ENCODE results near the gene FSTL5. TPM values are rescaled to one million over a fixed set of nuclear protein-coding genes. Genes with fewer than 3 reads are reported as not detected.

Gene FSTL5
- total RNA-seq, 1 donor from 2014 or later = not detected

DNA sequence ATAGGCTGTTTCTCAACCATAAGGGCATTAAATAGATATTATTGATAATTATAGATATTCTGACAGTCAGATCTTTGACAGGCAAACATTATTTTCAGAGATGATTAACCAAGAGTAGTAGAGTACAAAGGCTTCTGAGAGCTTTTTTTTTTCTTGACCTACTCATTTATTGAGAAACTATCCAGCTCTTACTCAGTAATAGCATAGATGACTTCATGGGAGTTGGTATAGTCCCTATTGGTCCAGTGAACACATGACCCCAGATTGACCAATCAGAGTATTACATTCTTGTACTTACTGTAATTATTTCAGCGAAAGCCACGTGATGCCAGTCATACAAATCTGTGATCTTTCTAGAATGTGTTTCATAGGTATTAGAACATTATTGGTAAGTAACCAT, 508.7 kb downstream of the FSTL5 start:
- DNase-seq (ENCODE audit: low read depth) = peak; percentile 1
- Histone ChIP-seq H3K36me3 (ENCODE audit: control insufficient read depth, insufficient read depth, low read length) (no peaks in the 10 kb centered on the region), H3K27me3 (ENCODE audit: control insufficient read depth, insufficient read depth, low read length) (no peaks in the 10 kb centered on the region), H3K4me3 (ENCODE audit: low read depth, low read length) (no peak overlapping the region)
- TF ChIP-seq, protein P1, sequence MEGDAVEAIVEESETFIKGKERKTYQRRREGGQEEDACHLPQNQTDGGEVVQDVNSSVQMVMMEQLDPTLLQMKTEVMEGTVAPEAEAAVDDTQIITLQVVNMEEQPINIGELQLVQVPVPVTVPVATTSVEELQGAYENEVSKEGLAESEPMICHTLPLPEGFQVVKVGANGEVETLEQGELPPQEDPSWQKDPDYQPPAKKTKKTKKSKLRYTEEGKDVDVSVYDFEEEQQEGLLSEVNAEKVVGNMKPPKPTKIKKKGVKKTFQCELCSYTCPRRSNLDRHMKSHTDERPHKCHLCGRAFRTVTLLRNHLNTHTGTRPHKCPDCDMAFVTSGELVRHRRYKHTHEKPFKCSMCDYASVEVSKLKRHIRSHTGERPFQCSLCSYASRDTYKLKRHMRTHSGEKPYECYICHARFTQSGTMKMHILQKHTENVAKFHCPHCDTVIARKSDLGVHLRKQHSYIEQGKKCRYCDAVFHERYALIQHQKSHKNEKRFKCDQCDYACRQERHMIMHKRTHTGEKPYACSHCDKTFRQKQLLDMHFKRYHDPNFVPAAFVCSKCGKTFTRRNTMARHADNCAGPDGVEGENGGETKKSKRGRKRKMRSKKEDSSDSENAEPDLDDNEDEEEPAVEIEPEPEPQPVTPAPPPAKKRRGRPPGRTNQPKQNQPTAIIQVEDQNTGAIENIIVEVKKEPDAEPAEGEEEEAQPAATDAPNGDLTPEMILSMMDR (IDR thresholded peaks at IDR 0.05; ENCODE audit: insufficient read depth, low read length, severe bottlenecking) = no peak
- FAIRE-seq = no peak

DNA sequence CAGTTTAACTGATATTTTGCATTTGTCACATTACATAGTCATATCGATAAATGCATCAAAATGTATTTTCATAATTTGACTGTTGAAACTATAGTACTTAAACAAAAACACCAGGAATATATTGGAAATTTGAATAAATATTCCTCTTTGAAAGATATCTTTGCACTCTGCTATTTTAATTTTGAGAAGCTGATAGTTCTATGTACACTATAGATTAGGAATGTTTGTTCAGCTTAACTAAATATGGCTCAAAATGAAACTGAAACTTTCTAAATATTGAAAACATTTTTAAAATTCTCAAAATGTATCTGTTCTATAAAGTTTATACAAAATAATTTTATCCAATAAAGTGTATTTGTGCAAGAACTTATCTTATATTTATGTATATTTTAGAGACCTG, 510.1 kb downstream of the FSTL5 start:
- H3K27me3 ChIP-seq (ENCODE audit: control insufficient read depth, insufficient read depth, low read length) = no peaks in the 10 kb centered on the region
- FAIRE-seq (no peak), DNase-seq (ENCODE audit: low read depth) (no peak)
- TF ChIP-seq, protein P1 (IDR thresholded peaks at IDR 0.05; ENCODE audit: insufficient read depth, low read length, severe bottlenecking) = no peak
- H3K4me3 ChIP-seq (ENCODE audit: low read depth, low read length) = no peak overlapping the region
- no peaks in the 10 kb centered on the region for H3K36me3 ChIP-seq (ENCODE audit: control insufficient read depth, insufficient read depth, low read length)

DNA sequence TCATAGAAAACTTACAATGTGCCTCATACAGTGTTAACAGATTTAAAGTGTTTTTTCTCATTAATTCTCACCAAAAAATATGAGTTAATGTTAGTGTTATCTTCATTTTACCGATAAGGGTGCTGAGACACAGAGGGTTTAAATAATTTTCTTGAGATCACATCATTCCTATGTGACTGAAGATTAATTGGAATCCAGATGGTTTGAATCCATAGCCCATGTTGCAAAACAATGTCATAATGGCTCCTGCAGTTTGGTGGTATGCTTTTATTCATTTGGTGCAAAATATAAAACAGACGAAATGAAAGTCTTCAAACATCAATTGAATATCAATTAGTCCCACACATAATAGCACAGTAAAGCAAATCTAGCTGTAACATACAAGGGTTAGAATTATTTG, 512.2 kb downstream of the FSTL5 start:
- H3K4me3 ChIP-seq (ENCODE audit: low read depth, low read length) = no peak overlapping the region
- H3K36me3 ChIP-seq (ENCODE audit: control insufficient read depth, insufficient read depth, low read length) = no peaks in the 10 kb centered on the region
- H3K27me3 ChIP-seq (ENCODE audit: control insufficient read depth, insufficient read depth, low read length) = no peaks in the 10 kb centered on the region
- TF ChIP-seq, protein P1 (IDR thresholded peaks at IDR 0.05; ENCODE audit: insufficient read depth, low read length, severe bottlenecking) = no peak
- no peak for FAIRE-seq
- no peak for DNase-seq (ENCODE audit: low read depth)

DNA sequence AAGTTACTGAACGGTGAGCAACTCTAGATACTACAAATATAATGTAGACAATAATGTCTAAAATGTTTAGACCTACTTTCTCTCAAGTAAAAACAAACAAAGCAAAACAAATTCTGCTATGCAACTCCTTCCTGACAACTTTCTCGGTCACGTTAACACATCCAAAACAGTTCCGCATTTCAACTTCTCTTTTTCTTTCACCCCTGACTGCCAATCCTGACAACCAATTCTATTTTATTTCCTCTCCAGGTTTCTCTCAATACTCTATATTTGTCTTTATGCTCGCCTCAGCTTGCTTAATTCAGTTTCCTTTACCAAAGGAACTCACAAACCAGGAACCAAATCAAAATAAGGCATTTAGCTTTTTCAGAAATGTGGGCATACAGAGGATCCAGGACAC, 513.0 kb downstream of the FSTL5 start:
- Histone ChIP-seq H3K36me3 (ENCODE audit: control insufficient read depth, insufficient read depth, low read length) (no peaks in the 10 kb centered on the region), H3K4me3 (ENCODE audit: low read depth, low read length) (no peak overlapping the region), H3K27me3 (ENCODE audit: control insufficient read depth, insufficient read depth, low read length) (no peaks in the 10 kb centered on the region)
- TF ChIP-seq, protein P1 (IDR thresholded peaks at IDR 0.05; ENCODE audit: insufficient read depth, low read length, severe bottlenecking) = no peak
- no peak for DNase-seq (ENCODE audit: low read depth)
- FAIRE-seq = no peak

DNA sequence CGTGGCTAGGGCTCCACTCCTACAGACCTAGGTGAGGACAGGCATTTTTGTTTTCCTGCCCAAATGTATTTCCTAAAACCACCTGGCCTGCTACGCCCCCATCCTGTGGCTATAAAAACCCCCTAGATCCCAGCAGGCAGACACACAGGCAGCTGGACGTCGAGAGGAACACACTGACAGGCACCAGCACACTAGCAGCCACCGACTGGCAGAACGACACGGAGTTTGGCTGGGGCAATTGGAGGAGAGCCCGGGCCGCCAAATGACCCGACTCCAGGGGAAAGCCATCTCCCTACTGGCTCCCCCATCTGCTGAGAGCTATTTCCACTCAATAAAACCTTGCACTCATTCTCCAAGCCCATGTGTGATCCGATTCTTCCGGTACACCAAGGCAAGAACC, 516.0 kb downstream of the FSTL5 start:
- no peak for DNase-seq (ENCODE audit: low read depth)
- no peaks in the 10 kb centered on the region for H3K27me3 ChIP-seq (ENCODE audit: control insufficient read depth, insufficient read depth, low read length)

DNA sequence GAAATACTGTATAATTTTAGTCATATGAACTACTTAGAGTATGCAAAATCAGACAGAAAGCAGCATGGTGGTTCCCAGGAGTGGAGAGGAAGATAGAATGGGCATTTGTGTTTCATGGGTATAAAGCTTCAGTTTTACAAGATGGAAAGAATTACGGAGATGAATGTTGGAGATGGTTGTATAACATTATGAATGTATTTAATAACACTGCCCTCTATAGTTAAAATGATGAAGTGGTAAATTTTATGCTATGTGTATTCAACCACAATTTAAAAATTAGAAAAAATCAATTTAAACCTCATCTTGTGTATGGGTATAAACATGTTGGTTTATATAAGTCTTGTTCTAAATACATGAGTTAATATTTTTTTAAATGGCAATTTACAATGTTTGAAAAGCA, 521.1 kb downstream of the FSTL5 start:
- FAIRE-seq (no peak), DNase-seq (ENCODE audit: low read depth) (peak; percentile 27)

More for the DNA sequence above, 516.0 kb downstream of the FSTL5 start:
- TF ChIP-seq, protein P1 (IDR thresholded peaks at IDR 0.05; ENCODE audit: insufficient read depth, low read length, severe bottlenecking) = no peak
- Histone ChIP-seq H3K4me3 (ENCODE audit: low read depth, low read length) (no peak overlapping the region), H3K36me3 (ENCODE audit: control insufficient read depth, insufficient read depth, low read length) (no peaks in the 10 kb centered on the region)
- no peak for FAIRE-seq

More for the DNA sequence above, 521.1 kb downstream of the FSTL5 start:
- no peaks in the 10 kb centered on the region for H3K27me3 ChIP-seq (ENCODE audit: control insufficient read depth, insufficient read depth, low read length)
- H3K4me3 ChIP-seq (ENCODE audit: low read depth, low read length) = no peak overlapping the region
- TF ChIP-seq, protein P1 (IDR thresholded peaks at IDR 0.05; ENCODE audit: insufficient read depth, low read length, severe bottlenecking) = no peak
- no peaks in the 10 kb centered on the region for H3K36me3 ChIP-seq (ENCODE audit: control insufficient read depth, insufficient read depth, low read length)

All from bronchial epithelial cell (primary cell).